GM12874 (cell line): ENCODE data around the gene CIROP.

Source experiments
- TF ChIP-seq, protein P1 (sequence below): IDR thresholded peaks from 2 replicates; pipeline ENCODE4 v1.5.1; 2011; ENCODE audit warnings: low read depth, mild to moderate bottlenecking, control low read depth, low read length, moderate library complexity; ENCODE audit not compliant: insufficient read depth

Gene CIROP

DNA sequence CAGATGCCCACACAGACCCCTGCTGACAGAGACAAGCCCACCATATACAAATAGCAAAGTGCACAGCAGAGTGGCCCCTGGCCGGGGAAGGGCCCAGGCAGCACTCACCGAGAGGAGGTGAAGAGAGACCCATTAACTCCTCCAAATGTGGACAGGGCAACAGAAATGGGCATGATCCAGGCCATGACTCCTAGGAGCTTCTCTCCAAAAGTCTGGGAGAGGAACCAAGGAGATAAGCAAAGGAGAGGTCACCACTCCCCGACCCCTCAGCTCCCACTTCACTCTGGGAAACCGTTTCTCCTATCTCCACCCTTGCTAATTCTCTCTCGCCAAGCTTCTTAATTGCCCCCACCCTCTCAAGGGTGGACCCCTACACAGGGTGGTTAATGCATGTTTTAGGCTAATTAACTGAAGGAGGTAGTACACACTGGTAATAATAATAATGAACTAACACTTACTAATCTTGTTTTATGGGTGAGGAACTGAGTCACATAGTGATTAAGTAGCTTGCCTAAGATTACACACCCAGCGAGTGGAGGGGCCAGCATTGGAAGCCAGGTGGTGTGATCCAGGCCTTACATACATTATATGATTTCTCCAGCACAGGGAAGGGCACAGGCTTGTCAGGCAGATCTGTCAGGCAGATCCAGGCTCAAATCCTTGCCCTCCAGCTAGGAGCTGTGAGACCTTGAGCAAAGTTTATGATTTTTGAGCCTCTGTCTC is 33.2 kb upstream of the CIROP start:
- TF ChIP-seq, protein P1, sequence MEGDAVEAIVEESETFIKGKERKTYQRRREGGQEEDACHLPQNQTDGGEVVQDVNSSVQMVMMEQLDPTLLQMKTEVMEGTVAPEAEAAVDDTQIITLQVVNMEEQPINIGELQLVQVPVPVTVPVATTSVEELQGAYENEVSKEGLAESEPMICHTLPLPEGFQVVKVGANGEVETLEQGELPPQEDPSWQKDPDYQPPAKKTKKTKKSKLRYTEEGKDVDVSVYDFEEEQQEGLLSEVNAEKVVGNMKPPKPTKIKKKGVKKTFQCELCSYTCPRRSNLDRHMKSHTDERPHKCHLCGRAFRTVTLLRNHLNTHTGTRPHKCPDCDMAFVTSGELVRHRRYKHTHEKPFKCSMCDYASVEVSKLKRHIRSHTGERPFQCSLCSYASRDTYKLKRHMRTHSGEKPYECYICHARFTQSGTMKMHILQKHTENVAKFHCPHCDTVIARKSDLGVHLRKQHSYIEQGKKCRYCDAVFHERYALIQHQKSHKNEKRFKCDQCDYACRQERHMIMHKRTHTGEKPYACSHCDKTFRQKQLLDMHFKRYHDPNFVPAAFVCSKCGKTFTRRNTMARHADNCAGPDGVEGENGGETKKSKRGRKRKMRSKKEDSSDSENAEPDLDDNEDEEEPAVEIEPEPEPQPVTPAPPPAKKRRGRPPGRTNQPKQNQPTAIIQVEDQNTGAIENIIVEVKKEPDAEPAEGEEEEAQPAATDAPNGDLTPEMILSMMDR, result no peak

DNA sequence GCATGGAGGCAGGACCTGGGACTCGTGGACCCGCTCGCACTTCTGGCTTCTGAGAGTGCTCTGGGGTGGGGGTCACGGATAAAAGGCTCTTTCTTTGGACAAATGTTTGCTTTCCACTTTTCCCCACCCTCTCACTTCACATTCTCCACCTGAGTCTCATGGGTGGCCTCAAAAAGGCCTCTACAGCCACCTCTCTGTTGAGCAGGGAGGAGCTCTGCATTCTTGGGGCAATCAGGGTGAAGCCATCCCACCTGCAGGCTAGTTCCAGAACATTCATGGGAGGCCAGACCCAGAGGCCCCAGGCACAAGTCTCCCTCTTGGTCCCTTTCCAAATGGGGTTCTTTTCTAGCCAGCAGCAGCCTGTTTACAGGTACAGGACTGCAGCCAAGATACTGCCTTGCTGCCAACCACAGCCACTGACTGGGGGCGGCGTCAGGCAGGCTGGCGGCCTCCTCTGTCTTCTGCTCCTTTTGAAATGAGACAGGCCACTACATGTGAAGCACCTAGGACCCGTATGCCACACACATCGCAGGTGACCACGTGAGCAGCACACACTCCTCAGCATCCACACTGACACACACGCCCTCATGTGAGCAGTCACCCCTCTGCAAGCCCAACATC is 32.5 kb upstream of the CIROP start:
- TF ChIP-seq, protein P1, result no peak

DNA sequence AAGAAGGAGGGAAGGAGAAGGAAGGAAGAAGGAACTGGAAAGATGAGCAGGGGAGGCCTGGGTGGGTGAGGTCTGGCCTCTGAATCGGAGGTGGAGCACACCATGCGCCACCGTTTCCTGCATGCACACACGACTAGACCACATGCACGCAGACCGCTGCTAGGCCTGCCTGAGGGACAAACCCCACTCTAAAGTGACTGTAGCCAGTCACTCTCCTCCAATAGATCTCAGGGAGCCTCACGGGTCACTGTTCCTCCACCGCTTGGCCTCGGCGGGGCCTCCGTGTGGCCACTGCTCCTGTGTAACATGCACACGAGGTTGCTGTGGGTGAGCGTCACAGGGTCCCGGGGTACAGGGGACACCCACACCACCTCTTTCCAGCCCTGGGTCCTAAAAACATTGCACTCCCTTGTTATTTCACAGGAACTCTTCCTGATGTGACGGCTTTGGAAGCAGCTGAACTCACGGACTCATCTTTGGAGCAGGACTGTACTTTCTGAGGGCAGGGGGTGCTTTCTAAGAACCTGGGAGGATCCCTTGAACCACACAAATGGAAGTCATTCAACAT is 31.9 kb upstream of the CIROP start:
- TF ChIP-seq, protein P1, result no peak

DNA sequence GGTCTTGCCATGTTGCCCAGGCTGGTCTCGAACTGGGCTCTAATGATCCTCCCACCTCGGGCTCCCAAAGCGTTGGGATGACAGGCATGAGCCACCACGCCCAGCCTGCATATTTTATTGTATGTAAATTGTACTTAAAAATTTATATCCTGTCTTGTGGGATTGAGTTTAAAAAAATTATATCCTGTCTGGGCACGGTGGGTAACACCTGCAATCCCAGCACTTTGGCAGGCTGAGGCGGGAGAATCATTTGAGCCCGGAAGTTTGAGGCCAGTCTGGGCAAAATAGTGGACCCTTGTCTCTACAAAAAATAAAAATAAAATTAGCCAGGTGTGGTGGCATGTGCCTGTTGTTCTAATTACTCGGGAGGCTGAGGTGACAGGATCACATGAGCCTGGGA is 28.2 kb upstream of the CIROP start:
- TF ChIP-seq, protein P1, result no peak

DNA sequence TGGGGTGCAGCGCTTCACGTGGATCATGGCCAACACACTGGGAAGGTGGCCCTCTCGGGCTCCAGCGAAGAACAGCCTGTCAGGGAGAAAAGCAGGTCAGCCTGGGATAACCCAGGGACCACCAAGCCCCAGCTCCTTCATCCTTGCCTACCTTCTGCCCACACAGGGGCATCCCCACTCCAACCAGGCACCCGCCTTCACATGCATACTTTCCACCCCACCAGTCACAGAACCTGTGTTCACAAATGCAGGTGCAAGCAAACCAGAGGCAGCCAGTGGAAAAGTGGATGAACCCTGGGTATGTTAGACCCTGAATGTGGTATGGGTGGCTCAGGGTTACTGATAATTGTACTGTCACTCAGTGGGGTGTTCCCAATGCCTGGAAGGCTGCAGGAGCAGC is 26.7 kb upstream of the CIROP start:
- TF ChIP-seq, protein P1, result no peak

DNA sequence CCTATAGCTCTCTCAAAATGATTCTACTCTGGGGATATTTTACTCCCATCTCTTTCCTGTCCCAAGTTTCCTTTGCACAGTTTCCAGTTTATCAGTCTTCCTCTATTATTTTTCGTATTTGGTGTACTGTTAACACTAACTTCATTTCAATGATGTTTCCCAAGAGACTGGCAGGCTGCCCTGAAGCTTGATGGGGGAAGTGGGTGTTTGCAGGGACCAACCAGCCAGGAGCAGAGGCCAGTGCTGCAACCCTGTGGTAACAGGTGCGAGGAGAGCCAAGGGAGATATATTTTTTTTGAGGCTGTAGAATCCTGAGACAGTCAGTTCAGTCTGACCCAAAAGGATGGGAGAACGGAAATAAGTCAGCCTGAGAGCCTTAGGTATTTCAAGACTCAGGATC is 26.1 kb upstream of the CIROP start:
- TF ChIP-seq, protein P1, result no peak

DNA sequence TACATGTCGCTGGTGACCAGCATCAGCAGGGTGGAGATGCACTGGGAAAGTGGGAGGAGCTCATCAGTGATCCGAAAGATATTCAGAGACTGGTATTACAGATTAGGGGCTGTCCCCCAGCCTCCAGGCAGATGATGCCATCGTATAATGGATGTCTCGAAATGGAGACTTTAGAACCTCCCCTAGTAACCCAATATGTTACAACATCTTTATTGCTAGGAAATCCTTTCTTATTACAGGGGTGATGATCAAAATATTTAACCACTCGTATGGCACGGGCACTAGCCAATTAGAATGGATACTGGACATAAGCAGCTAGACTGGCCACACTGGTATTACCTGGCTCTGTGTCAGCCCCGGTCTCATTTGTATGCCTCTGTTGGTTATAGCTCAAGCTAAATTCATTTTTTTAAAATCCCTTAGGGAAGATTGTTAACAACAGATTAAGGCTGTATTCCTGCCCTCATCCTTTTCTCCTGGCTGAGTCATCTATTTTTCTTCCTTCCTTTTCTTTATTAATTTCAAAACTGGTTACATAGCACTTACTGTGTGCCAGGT is 25.0 kb upstream of the CIROP start:
- TF ChIP-seq, protein P1, result no peak
